GM18511 (cell line): ENCODE data around the gene SOX6.
A peak's percentile ranks its signal among the peaks of the same experiment; 100 is the strongest.

ENCODE experiments used
- ATAC-seq: cut with Tn5 transposase; IDR thresholded peaks from one replicate; pipeline ENCODE4 v1.9.1; 2021; ENCODE audit warnings: mild to moderate bottlenecking, moderate library complexity; ENCODE audit not compliant: unreplicated experiment

The SOX6 gene

DNA sequence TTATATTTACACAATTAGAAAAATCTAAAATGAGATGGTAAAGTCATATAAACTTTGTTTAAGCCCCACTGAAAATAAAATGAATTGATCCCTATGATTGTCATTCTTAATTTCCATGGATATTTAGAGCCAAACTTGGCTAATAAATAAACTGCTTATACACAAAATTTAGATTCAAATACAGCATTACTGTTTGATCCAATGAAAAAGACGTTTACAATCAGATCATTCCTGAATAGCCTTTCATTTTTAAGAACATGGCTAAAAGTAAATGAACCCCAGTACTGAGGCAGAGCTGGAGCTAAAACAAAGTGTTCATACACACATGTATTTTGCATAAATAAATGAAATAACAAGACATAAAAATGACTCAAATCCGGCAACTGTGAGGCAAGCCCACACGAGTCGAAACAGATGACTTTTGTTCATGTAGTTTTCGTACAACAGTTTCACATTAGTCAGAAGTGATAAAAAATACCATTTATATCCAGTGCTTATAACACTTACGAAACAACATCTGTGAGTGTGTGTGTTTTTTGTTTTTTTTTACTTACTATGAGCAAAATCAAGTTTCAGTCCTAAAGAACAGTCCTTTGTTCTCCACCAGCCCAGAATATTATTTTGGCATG is 386.5 kb downstream of the SOX6 start:
- ATAC-seq = peak; percentile 45

DNA sequence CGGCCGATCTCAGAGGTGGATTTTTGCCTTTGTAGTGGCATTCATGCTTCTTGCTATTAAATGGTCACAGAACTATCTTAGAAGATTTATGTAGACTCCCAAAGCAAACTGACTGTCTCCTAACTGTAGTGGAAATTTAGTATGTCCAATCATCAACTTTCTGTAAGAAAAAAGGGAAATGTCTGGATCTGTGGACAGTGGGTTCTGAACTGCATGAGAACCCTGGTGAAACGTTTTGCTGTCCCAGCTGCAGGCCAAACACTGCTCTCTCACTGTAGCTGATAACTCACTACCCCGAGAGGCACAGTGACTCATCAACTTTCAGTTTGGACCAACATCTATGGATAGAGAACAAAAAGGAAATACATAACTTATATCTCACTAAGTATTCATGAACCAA is 387.1 kb downstream of the SOX6 start:
- peak; percentile 78 for ATAC-seq

- ATAC-seq = no peak
Observed at GRCh38 chr11:15968461-15969130, 387.8 kb downstream of the SOX6 start.

- ATAC-seq = no peak
Observed at GRCh38 chr11:15967966-15968365, 388.4 kb downstream of the SOX6 start.

GRCh38 chr11:15967166-15967565 is 389.2 kb downstream of the SOX6 start:
- ATAC-seq = no peak

GRCh38 chr11:15965562-15966250 is 390.6 kb downstream of the SOX6 start:
- peak; percentile 39 for ATAC-seq

DNA sequence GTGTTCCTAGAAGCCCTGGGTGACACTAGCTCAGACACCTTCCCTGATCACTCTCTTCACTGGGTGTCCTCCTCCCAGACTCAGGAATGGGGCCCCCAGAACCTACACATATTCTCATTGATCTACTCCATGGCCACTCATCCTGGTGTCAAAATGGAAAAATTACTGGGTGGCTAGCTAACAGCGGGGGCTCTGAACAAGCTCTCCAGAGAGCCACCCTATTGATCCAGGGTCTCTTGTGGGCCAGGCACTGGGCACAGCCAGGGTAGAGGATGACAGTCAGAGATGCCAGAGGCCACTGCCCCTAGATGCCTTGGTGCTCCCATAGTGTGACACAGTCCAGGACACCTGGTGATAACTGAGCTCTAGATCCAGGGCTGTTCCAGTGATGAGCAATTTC is 393.1 kb downstream of the SOX6 start:
- ATAC-seq = no peak

GRCh38 chr11:15958910-15959309 is 397.4 kb downstream of the SOX6 start:
- ATAC-seq = no peak

DNA sequence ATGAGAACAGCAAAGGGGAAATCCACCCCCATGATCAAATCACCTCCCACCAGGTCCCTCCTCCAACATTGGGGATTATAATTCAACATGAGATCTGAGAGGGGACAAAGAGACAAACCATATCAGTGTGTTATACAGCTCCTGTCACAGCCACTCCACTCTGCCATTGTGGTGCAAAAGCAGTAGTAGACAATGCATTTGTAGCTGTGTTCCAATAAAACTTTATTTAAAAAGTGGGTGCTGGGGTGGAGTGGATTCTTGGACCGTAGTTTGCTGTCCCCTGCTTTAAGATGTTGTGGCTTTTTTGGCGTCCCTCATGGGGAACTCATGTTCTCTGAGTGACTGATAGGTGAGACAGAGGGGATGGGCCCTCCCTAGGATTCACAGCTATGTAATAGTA is 399.1 kb downstream of the SOX6 start:
- ATAC-seq = no peak

GRCh38 chr11:15956302-15956701 is 400.0 kb downstream of the SOX6 start:
- no peak for ATAC-seq

- no peak for ATAC-seq
Observed at GRCh38 chr11:15955595-15955994, 400.8 kb downstream of the SOX6 start.

- no peak for ATAC-seq
Observed at GRCh38 chr11:15947681-15948648, 408.4 kb downstream of the SOX6 start.

GRCh38 chr11:15945726-15946125 is 410.6 kb downstream of the SOX6 start:
- ATAC-seq = no peak

DNA sequence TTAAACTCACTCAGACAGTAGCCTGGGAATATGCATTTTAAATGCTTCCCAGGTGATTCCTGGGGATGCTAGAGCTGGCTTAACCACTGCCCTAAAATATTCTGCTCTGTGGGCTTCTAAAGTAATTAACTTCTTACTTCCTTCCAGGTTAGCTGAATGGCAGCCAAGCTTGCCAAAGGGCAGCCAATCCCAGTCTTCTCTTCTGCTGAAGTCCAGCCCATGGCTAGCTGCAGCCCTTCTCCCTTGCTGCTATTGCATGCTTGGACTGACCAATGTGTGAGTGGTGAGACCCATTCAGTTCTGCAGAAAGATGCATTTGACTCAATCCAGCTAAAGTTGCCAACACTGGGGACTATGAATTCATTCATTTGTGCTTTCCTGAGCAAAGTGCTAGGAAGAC is 411.9 kb downstream of the SOX6 start:
- no peak for ATAC-seq

- no peak for ATAC-seq
Observed at GRCh38 chr11:15943418-15944197, 412.7 kb downstream of the SOX6 start.

GRCh38 chr11:15942936-15943335 is 413.4 kb downstream of the SOX6 start:
- ATAC-seq = no peak

- no peak for ATAC-seq
Observed at GRCh38 chr11:15942126-15942525, 414.2 kb downstream of the SOX6 start.

GRCh38 chr11:15941206-15941770 is 415.1 kb downstream of the SOX6 start:
- ATAC-seq = peak; percentile 47

DNA sequence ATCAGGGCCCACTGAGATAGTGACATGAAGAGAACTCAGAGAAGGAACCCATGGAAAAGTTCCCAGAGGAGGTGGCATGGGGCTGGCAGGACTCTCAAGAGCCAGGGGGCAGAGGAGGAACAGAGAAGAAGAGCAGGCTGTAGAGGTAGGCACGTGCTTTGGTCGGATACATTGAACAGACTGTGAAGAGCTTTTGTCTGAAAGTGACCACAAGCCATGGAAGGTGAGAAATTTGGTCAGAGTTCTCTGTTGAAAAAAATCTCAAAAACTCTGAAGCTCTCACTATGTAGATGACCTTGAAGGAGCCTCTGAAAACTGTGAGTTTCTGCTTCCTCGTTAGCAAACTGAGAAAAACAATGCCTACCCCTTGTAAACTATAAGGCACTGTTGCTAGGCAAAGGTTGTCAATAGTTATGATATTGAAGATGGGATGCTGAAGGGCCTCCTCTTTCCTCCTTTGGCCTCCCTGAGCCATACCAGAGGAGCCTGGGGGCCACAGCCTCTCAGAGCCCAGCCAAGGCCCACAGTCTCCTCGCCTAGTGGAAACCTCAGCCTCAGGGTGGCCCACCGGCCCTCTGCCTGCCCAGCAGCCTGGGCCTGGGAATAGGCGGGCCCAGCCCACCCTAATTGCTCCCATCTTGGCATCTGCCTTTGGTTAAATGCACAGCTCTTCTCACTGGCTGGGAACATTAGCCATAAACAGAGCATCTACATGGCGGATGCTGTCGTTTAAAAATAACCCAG is 415.7 kb downstream of the SOX6 start:
- ATAC-seq = peak; percentile 38
